ENCODE measurements around the gene TMEM242.

The TMEM242 gene

DNA sequence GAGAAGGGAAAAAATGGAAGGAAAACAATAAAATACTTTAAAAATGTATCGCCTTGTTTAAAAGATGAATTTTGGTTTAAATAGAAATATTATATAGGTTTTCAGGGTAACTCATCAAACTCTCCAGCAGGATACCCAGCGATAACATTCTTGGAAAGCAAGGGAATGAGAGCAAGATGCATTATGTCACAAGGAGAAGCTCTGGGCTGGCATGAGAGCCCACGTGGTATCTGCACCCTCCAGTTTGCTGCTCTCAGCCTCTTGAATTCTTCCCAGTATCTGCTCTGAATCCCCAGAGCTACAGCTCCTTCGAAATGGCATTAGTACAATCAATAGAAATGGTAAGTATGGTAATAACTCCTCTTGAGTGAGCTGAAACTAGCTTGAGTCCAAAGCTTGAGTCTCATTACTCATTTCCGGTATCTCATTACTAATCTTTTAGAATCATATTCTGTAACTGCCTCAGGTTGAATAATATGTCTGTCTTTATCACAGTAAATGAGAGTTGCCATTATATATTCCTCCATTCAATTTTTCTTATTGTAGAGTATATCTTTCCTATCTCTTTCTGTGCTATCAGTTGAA is 4.9 kb upstream of the TMEM242 start:
- in situ Hi-C loops (cut with HindIII; ENCODE audit: low sequenced_read_pairs), result no loop called here
- no peak for DNase-seq (ENCODE audit: low read depth)
- H3K4me3 ChIP-seq (ENCODE audit: low read depth, low read length), result no peak overlapping the region
- TF ChIP-seq CTCF (IDR thresholded peaks at IDR 0.05; ENCODE audit: low read depth, low read length, missing control alignments), result no peak

DNA sequence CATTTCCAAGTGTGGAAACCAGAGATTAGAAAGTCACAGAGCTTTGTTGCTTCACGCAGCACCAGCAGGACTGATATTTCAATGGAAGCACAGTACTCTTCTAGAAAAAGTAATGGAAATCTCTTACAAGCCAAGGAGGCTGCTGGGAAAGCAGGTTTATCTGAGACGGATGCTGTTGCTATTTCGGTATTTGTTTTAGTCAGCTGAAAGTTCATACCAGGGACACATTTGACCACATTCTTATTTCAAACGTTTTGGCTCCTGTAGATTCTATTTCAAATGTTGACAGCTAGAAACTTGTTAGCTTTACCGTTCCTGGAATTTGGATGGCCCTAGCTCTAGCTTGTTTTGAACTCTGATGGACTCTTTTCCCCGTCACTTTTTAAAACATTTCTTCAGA is 3.7 kb upstream of the TMEM242 start:
- no peak overlapping the region for H3K4me3 ChIP-seq (ENCODE audit: low read depth, low read length)
- DNase-seq (ENCODE audit: low read depth), result no peak
- no peak for TF ChIP-seq CTCF (IDR thresholded peaks at IDR 0.05; ENCODE audit: low read depth, low read length, missing control alignments)
- in situ Hi-C loops (cut with HindIII; ENCODE audit: low sequenced_read_pairs), result no loop called here

- no peak overlapping the region for H3K4me3 ChIP-seq (ENCODE audit: low read depth, low read length)
- in situ Hi-C loops (cut with HindIII; ENCODE audit: low sequenced_read_pairs), result no loop called here
- no peak for DNase-seq (ENCODE audit: low read depth)
- TF ChIP-seq CTCF (IDR thresholded peaks at IDR 0.05; ENCODE audit: low read depth, low read length, missing control alignments), result no peak
Measured at GRCh38 chr6:157325069-157325805, 1.9 kb upstream of the TMEM242 start.

- peak; percentile 39 for DNase-seq (ENCODE audit: low read depth)
- no peak for TF ChIP-seq CTCF (IDR thresholded peaks at IDR 0.05; ENCODE audit: low read depth, low read length, missing control alignments)
- in situ Hi-C loops (cut with HindIII; ENCODE audit: low sequenced_read_pairs), result loop anchor here (5.0 kb wide), 3 partner anchors 48 to 558 kb away; no protein-coding TSS in a partner anchor
- peak overlapping the region; percentile 73 for H3K4me3 ChIP-seq (ENCODE audit: low read depth, low read length)
Measured at GRCh38 chr6:157323966-157324300, 614 bp upstream of the TMEM242 start.

DNA sequence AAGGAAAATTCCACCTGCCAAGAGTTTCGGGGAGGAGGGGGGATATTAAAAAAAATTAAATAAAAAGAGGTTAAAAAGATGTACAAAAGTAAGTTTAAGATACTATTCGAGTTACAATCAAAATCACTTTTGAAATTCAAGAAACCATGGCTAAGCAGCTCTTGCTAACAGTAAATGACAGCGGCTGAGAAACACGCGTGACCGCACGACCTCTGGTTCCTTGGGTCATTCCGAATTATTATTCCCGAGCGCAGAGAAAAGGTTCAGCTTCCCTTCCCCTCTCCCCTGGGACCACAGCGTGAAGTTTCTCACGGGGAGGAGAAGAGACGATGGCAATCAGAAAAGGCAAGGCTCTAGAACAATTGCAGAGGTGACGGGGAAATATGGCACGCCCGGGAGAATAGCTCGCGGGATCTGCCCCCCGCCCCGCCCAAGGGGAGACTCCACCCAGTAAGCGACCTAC is 496 bp downstream of the TMEM242 start:
- no peak for DNase-seq (ENCODE audit: low read depth)
- no peak for TF ChIP-seq CTCF (IDR thresholded peaks at IDR 0.05; ENCODE audit: low read depth, low read length, missing control alignments)
- in situ Hi-C loops (cut with HindIII; ENCODE audit: low sequenced_read_pairs), result loop anchor here (5.0 kb wide), 3 partner anchors 49 to 559 kb away; no protein-coding TSS in a partner anchor
- peak overlapping the region; percentile 73 for H3K4me3 ChIP-seq (ENCODE audit: low read depth, low read length)

- in situ Hi-C loops (cut with HindIII; ENCODE audit: low sequenced_read_pairs), result no loop called here
- DNase-seq (ENCODE audit: low read depth), result peak; percentile 70
- TF ChIP-seq CTCF (IDR thresholded peaks at IDR 0.05; ENCODE audit: low read depth, low read length, missing control alignments), result no peak
- H3K4me3 ChIP-seq (ENCODE audit: low read depth, low read length), result no peak overlapping the region
Measured at GRCh38 chr6:157316871-157317814, 6.2 kb downstream of the TMEM242 start.
